ENCODE results near the gene LINC01488.

Gene LINC01488

GRCh38 chr11:69541501-69542313 is 60.2 kb downstream of the LINC01488 start:
- no peak for DNase-seq (ENCODE audit: low read depth)
- no peak for TF ChIP-seq CTCF (IDR thresholded peaks at IDR 0.05; ENCODE audit: control insufficient read depth, insufficient read depth, low read depth, low read length, missing control alignments)

DNA sequence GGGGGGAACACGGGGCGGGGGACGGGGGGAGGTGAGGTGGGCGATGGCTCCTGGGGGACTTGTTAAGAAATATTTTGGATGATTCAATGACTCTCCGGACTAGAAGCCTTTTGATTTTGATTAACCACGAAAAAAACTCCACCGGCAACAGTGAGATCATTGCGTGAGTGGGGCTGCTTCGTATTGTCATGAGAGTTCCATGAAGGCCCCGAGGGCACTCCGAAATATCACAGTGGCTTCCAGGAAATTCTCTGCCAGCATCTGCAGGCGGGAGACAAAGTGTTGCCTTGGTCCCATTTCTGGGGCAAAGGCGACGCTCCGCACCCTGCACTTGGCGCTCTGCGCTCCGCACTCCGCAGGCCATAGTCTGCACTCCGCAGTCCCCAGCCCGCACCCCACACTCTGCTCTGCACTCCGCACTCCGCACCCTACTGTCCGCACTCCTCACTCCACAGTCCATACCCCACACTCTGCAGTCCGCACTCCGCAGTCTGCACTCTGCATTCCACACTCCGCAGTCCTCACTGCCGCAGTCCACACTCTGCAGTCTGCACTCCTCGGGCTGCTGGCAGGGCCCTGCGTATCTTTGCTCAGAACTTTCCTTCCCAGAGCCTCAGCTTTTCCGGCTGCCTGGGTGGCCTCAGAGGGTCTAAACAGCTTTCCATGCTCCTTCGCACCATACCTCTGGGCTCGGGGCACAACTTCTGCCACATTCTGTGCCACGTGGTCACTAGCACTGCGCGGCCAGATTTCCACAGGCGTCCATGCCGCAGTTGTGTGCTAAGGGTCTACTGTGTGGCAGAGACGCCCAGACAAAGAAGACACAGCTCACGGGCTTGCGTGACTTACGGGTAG is 61.1 kb downstream of the LINC01488 start:
- no peak for DNase-seq (ENCODE audit: low read depth)
- no peak for TF ChIP-seq CTCF (IDR thresholded peaks at IDR 0.05; ENCODE audit: control insufficient read depth, insufficient read depth, low read depth, low read length, missing control alignments)

More at GRCh38 chr11:69541501-69542313, 60.2 kb downstream of the LINC01488 start:
- H3K4me3 ChIP-seq (ENCODE audit: control insufficient read depth, low read depth, low read length), result no peak overlapping the region

More for the DNA sequence above, 61.1 kb downstream of the LINC01488 start:
- no peak overlapping the region for H3K4me3 ChIP-seq (ENCODE audit: control insufficient read depth, low read depth, low read length)

Measured in AG09309 (cell line).